Measurements from ENCODE around the gene CDH23. TPM values are rescaled to one million over a fixed set of nuclear protein-coding genes. Genes with fewer than 3 reads are reported as not detected.

Gene CDH23
- total RNA-seq, 1 experiment from 2014 or later = not detected

DNA sequence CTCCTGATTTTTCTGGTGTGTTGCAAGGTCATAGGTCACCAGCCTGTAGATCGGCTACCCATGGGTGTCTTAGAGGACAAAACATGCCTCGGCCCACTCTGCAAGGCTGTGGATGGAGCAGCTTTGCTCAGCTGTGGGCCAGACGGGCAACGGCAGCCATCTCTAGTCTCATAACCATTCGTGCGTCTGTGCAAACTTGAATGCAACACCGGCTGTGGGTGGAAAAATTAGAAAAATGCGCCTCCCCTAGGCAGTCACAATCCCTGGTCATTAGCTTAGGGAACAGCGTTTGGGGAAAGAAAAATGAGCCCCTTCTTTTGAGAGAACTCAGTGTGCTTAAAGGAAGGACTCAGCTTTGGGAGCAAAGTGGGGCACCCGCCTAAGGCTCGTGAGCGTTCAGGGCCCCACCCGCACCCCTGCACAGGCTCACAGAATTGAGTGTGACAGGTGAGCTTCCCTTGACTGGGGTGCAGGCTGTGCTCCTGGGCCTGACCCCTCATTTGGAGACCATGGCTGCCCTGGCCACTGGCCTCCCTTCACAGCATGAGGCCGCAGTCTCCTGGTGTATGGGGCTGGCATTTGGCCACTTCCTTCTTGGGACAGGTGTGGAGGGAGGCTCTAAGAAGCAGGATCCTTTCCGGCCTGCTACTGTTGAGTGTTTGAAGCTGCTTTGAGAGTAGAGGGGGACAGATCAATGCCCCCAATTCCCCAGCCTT is 174.9 kb downstream of the CDH23 start:
- Histone ChIP-seq H3K4me3 (ENCODE audit: low read length) (no peak overlapping the region), H3K9ac (ENCODE audit: low read length) (no peak overlapping the region), H3K27me3 (ENCODE audit: low read length) (no peaks in the 10 kb centered on the region), H3K4me1 (ENCODE audit: insufficient read depth, low read length) (no peaks in the 10 kb centered on the region), H3K27ac (ENCODE audit: low read length) (no peak overlapping the region), H3F3A (ENCODE audit: low read length, unreplicated experiment) (no peaks in the 10 kb centered on the region), H3K9me3 (ENCODE audit: low read length) (no peaks in the 10 kb centered on the region), H4K20me1 (ENCODE audit: low read length) (no peaks in the 10 kb centered on the region), H2AFZ (ENCODE audit: low read length) (no peak overlapping the region), H3K79me2 (ENCODE audit: low read length) (no peaks in the 10 kb centered on the region), H3K9me2 (replicated peaks; ENCODE audit: low read length) (no peaks in the 10 kb centered on the region), H3K36me3 (ENCODE audit: low read depth, low read length) (no peaks in the 10 kb centered on the region; the same call in 1 of the 2 replicates), H3K4me2 (ENCODE audit: low read length) (no peak overlapping the region)
- ChIA-PET CTCF (no interaction called here), POLR2A (ENCODE audit: unreplicated experiment) (no interaction called here)
- intact Hi-C loops (cut with micrococcal nuclease) = no loop called here
- DNase-seq (no peak), ATAC-seq (no peak)
- BruUV-seq (replicated peaks) = no TSS peak
- TF ChIP-seq EZH2phosphoT487 (IDR thresholded peaks at IDR 0.05; ENCODE audit: borderline replicate concordance, low read length) = no peak
- TF ChIP-seq, protein P1, sequence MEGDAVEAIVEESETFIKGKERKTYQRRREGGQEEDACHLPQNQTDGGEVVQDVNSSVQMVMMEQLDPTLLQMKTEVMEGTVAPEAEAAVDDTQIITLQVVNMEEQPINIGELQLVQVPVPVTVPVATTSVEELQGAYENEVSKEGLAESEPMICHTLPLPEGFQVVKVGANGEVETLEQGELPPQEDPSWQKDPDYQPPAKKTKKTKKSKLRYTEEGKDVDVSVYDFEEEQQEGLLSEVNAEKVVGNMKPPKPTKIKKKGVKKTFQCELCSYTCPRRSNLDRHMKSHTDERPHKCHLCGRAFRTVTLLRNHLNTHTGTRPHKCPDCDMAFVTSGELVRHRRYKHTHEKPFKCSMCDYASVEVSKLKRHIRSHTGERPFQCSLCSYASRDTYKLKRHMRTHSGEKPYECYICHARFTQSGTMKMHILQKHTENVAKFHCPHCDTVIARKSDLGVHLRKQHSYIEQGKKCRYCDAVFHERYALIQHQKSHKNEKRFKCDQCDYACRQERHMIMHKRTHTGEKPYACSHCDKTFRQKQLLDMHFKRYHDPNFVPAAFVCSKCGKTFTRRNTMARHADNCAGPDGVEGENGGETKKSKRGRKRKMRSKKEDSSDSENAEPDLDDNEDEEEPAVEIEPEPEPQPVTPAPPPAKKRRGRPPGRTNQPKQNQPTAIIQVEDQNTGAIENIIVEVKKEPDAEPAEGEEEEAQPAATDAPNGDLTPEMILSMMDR (conservative IDR thresholded peaks at IDR 0.05; ENCODE audit: low read depth, low read length) = no peak
- TF ChIP-seq EZH2 (IDR thresholded peaks at IDR 0.05; ENCODE audit: low read length, unreplicated experiment) = no peak

DNA sequence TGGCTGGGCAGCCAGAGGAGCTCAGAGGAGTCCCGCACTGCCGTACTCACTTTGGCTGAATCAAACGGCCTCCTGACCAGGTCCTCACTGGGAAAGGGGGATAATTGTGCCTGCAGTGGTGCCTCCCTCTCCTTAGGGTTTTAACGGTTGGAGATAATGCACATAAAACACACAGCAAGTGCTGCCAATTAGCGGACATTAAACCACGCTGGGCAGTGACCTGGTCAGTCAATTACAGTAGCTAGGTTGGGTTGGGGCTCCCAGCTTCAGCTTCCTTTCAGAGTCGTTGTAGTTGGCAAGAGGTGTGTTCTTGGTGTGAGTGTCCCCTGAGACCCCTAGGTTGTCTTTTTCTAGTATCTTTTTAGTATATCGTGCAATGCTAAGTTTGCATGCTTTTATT is 176.2 kb downstream of the CDH23 start:
- Histone ChIP-seq H3F3A (ENCODE audit: low read length, unreplicated experiment) (no peaks in the 10 kb centered on the region), H3K4me1 (ENCODE audit: insufficient read depth, low read length) (no peaks in the 10 kb centered on the region), H3K9me3 (ENCODE audit: low read length) (no peaks in the 10 kb centered on the region), H3K79me2 (ENCODE audit: low read length) (no peaks in the 10 kb centered on the region), H3K36me3 (ENCODE audit: low read depth, low read length) (no peaks in the 10 kb centered on the region; the same call in 1 of the 2 replicates), H3K27me3 (ENCODE audit: low read length) (no peaks in the 10 kb centered on the region), H3K9me2 (replicated peaks; ENCODE audit: low read length) (no peaks in the 10 kb centered on the region), H2AFZ (ENCODE audit: low read length) (no peak overlapping the region), H3K9ac (ENCODE audit: low read length) (no peak overlapping the region), H3K4me2 (ENCODE audit: low read length) (no peak overlapping the region), H3K27ac (ENCODE audit: low read length) (no peak overlapping the region), H3K4me3 (ENCODE audit: low read length) (no peak overlapping the region), H4K20me1 (ENCODE audit: low read length) (no peaks in the 10 kb centered on the region)
- DNase-seq (no peak), ATAC-seq (no peak)
- intact Hi-C loops (cut with micrococcal nuclease) = no loop called here
- TF ChIP-seq, protein P1 (conservative IDR thresholded peaks at IDR 0.05; ENCODE audit: low read depth, low read length) = no peak
- no peak for TF ChIP-seq EZH2phosphoT487 (IDR thresholded peaks at IDR 0.05; ENCODE audit: borderline replicate concordance, low read length)
- no peak for TF ChIP-seq EZH2 (IDR thresholded peaks at IDR 0.05; ENCODE audit: low read length, unreplicated experiment)
- ChIA-PET POLR2A (ENCODE audit: unreplicated experiment) (no interaction called here), CTCF (no interaction called here)
- BruUV-seq (replicated peaks) = no TSS peak
